Measurements from ENCODE around the gene PLET1. TPM values are rescaled to one million over a fixed set of nuclear protein-coding genes. Genes with fewer than 3 reads are reported as not detected.

Gene PLET1
- total RNA-seq, 2 donors from 2014 or later: not detected

DNA sequence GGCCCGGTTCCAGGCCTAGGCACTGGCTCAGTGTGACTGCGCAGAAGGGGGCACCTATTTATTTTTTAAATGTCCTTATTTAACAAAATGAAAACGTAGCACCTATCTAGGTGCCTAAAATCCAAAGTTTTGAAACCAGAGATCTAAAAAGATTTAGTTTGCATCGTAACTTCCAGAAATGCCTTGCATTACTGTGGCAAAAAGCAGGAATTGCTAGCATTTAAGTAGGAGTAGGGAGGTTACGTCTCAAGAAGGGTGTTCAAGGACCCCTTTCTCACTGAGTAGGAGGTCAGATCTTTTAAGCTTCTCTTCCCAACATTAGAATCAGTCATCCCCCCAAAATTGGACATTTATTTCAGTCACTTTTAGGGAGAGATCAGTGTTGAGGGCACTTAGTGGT lies 7.7 kb upstream of the PLET1 start:
- no peaks in the 10 kb centered on the region for H3K36me3 ChIP-seq
- TF ChIP-seq, protein P1, sequence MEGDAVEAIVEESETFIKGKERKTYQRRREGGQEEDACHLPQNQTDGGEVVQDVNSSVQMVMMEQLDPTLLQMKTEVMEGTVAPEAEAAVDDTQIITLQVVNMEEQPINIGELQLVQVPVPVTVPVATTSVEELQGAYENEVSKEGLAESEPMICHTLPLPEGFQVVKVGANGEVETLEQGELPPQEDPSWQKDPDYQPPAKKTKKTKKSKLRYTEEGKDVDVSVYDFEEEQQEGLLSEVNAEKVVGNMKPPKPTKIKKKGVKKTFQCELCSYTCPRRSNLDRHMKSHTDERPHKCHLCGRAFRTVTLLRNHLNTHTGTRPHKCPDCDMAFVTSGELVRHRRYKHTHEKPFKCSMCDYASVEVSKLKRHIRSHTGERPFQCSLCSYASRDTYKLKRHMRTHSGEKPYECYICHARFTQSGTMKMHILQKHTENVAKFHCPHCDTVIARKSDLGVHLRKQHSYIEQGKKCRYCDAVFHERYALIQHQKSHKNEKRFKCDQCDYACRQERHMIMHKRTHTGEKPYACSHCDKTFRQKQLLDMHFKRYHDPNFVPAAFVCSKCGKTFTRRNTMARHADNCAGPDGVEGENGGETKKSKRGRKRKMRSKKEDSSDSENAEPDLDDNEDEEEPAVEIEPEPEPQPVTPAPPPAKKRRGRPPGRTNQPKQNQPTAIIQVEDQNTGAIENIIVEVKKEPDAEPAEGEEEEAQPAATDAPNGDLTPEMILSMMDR (IDR thresholded peaks at IDR 0.05): no peak
- TF ChIP-seq POLR2A (IDR thresholded peaks at IDR 0.05): no peak
- TF ChIP-seq POLR2AphosphoS5 (IDR thresholded peaks at IDR 0.05): no peak
- no peaks in the 10 kb centered on the region for H3K4me1 ChIP-seq (replicated peaks)
- no peak overlapping the region for H3K27ac ChIP-seq
- intact Hi-C loops (cut with DNase I): no loop called here
- H3K9me3 ChIP-seq: no peaks in the 10 kb centered on the region
- no peak for DNase-seq (ENCODE audit: low spot score)
- no peak overlapping the region for H3K4me3 ChIP-seq
- WGBS: 87% methylated on average over 5 of the region's 5 CpGs
- no peaks in the 10 kb centered on the region for H3K27me3 ChIP-seq (replicated peaks; ENCODE audit: insufficient read depth)

DNA sequence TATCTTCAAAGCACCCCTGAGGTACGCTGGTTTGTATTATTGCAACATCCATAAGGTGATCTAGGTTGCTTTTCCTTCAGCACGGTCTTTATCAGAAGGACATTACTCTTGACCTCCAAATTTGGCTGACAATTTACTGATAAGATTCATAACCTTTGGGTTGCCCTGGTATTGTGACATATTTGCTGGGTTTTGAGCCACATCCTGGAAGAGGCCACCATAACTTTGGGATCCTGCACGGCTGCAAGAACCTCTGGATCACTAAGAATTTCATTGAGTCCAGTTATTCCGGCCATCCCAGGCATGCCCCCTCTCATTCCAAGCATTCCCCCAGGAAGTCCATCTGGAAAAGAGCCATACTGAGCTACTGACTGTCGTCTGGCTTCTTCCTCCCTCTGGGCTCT lies 6.5 kb upstream of the PLET1 start:
- Histone ChIP-seq H3K4me3 (no peak overlapping the region), H3K27me3 (replicated peaks; ENCODE audit: insufficient read depth) (no peaks in the 10 kb centered on the region), H3K4me1 (replicated peaks) (no peaks in the 10 kb centered on the region), H3K9me3 (no peaks in the 10 kb centered on the region), H3K36me3 (no peaks in the 10 kb centered on the region), H3K27ac (no peak overlapping the region)
- WGBS: 59% methylated on average over 5 of the region's 5 CpGs
- TF ChIP-seq, protein P1 (IDR thresholded peaks at IDR 0.05): no peak
- TF ChIP-seq POLR2A (IDR thresholded peaks at IDR 0.05): no peak
- no peak for TF ChIP-seq POLR2AphosphoS5 (IDR thresholded peaks at IDR 0.05)
- intact Hi-C loops (cut with DNase I): no loop called here
- no peak for DNase-seq (ENCODE audit: low spot score)

DNA sequence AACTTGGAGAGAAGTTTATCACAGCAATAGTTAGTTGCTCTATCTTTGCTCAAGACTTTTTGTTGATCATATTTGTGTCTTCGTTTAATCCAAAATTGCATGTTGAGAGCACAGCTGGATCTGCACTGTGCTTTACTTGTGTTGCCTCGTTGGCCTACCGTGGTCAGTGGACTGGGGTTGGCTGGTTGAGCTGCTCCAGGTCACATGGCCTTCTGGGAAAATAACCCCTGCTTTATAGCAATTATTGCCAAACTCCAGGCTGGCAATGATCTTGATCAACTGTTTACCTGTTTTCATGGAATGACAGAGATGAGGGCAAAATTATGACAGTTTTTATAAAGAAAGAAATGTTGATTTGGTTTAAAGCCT lies 5.7 kb upstream of the PLET1 start:
- no peak for DNase-seq (ENCODE audit: low spot score)
- TF ChIP-seq POLR2AphosphoS5 (IDR thresholded peaks at IDR 0.05) (no peak), POLR2A (IDR thresholded peaks at IDR 0.05) (no peak)
- TF ChIP-seq, protein P1 (IDR thresholded peaks at IDR 0.05): no peak
- no peaks in the 10 kb centered on the region for H3K4me1 ChIP-seq (replicated peaks)
- H3K27me3 ChIP-seq (replicated peaks; ENCODE audit: insufficient read depth): no peaks in the 10 kb centered on the region
- intact Hi-C loops (cut with DNase I): no loop called here
- H3K27ac ChIP-seq: no peak overlapping the region
- H3K9me3 ChIP-seq: no peaks in the 10 kb centered on the region
- no peak overlapping the region for H3K4me3 ChIP-seq
- H3K36me3 ChIP-seq: no peaks in the 10 kb centered on the region
- WGBS: 77% methylated on average over 3 of the region's 3 CpGs

DNA sequence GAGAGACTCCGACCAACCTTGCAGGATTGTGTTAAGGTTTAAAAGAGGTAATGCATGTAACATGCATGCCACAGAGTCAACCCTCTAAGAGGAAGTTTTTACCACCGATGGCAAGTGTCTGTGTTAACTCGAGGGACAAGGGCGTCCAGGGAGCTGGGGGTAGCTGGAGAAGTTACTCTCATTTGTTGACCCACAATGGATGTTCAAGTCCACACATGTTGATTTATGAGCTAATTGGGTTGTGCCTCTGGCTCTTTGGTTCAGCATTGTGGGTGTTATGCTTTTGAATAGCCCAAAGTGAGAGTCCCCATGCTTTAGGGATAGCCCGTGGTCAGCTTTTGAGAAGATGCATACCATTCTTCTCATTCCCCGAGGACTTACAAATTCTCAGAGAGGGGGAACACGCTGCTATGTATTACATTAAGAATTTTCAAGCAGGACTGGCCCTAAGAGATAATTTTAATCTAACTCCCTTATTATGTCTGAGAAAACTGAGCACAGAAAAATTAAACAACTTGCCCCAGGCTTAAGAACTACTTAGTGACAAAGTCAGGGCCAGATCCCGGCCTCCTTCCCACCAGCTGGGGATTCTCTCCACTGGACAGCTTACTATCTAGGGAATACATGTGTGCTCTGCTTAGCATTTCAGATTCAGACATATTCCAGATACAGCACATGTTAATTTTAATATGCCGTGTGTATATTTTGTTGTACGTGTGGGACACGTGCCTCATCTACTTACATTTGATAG lies 5.2 kb upstream of the PLET1 start:
- TF ChIP-seq POLR2A (IDR thresholded peaks at IDR 0.05) (no peak), POLR2AphosphoS5 (IDR thresholded peaks at IDR 0.05) (no peak)
- TF ChIP-seq, protein P1 (IDR thresholded peaks at IDR 0.05): no peak
- Histone ChIP-seq H3K36me3 (no peaks in the 10 kb centered on the region), H3K27me3 (replicated peaks; ENCODE audit: insufficient read depth) (no peaks in the 10 kb centered on the region), H3K27ac (no peak overlapping the region), H3K9me3 (no peaks in the 10 kb centered on the region), H3K4me1 (replicated peaks) (no peaks in the 10 kb centered on the region), H3K4me3 (no peak overlapping the region)
- 60% methylated on average over 11 of the region's 11 CpGs for WGBS
- intact Hi-C loops (cut with DNase I): no loop called here
- no peak for DNase-seq (ENCODE audit: low spot score)

DNA sequence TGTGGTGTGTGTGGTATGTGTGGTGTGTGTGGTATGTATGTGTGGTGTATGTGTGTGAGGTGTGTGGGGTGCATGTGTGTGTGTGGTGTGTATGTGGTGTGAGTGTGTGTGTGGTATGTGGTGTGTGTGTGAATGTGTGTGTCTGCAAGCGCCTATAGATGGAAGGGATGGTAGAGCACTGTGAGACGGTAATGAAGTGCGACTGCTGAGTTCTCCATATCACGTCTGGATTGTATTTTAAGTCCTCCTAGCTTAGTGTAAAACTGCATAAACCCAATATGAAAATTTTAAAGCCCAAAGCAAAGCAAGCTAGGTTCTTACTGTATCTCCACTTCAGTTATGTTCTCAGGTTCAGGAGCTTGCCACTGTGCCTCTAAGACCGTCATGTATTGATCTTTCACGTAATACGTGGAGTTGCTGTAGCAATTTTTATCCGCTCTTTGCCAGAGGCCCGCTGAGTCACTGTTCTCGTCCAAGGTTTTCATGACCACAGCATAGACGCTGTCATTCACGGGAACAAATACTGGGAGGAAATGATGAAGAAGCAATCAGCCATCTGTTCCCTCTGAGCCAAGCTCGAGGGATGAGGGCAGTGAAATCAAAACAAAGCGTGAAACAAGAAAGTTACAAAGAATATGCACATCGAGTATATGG lies 5.5 kb downstream of the PLET1 start:
- no peak for DNase-seq (ENCODE audit: low spot score)
- Histone ChIP-seq H3K4me1 (replicated peaks) (no peaks in the 10 kb centered on the region), H3K36me3 (no peaks in the 10 kb centered on the region), H3K27me3 (replicated peaks; ENCODE audit: insufficient read depth) (no peaks in the 10 kb centered on the region), H3K4me3 (no peak overlapping the region), H3K9me3 (no peaks in the 10 kb centered on the region), H3K27ac (no peak overlapping the region)
- TF ChIP-seq, protein P1 (IDR thresholded peaks at IDR 0.05): no peak
- no peak for TF ChIP-seq POLR2A (IDR thresholded peaks at IDR 0.05)
- no peak for TF ChIP-seq POLR2AphosphoS5 (IDR thresholded peaks at IDR 0.05)
- 78% methylated on average over 15 of the region's 15 CpGs for WGBS
- intact Hi-C loops (cut with DNase I): no loop called here

All from prostate gland (tissue), 2 donors.